IPS-18c (cell line): ENCODE measurements around the gene MPDZ.

Experiments
- H3K4me3 ChIP-seq: 2 replicates; pipeline ENCODE4 v1.7.0; 2013; ENCODE audit warnings: low read depth, mild to moderate bottlenecking, low read length, moderate library complexity; ENCODE audit not compliant: insufficient read depth
- H3K9me3 ChIP-seq: one replicate; pipeline ENCODE4 v1.6.1; 2013; ENCODE audit warnings: mild to moderate bottlenecking, low read length, moderate library complexity; ENCODE audit not compliant: control insufficient read depth, insufficient read depth

The MPDZ gene

DNA sequence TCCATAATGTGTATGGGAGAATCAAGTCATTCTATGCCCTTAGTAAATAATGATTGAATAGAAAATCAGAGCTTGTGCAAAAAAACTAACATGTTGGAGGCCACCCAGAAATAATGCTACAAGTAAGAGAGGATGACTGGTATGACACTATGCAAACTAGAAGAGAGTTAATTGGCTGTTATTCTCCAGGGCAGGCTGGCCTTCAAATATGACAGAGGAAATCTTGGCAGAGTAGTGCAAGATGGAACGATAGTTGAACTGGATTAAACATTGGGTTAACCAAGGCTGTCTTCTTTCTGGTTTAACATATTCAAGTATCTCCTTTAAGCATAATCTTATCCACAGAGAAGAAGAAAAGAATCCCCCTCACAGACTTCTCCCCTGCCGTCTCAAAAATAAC is 196.1 kb downstream of the MPDZ start:
- Histone ChIP-seq H3K9me3 (no peaks in the 10 kb centered on the region), H3K4me3 (no peak overlapping the region)

- no peak overlapping the region for H3K4me3 ChIP-seq
These were observed 196.7 kb downstream of the MPDZ start for GRCh38 chr9:13082796-13083195.

GRCh38 chr9:13078164-13078563 is 201.3 kb downstream of the MPDZ start:
- Histone ChIP-seq H3K9me3 (no peaks in the 10 kb centered on the region), H3K4me3 (no peak overlapping the region)

More at GRCh38 chr9:13082796-13083195, 196.7 kb downstream of the MPDZ start:
- no peaks in the 10 kb centered on the region for H3K9me3 ChIP-seq

GRCh38 chr9:13076616-13077015 is 202.9 kb downstream of the MPDZ start:
- H3K9me3 ChIP-seq: no peaks in the 10 kb centered on the region

GRCh38 chr9:13071921-13072320 is 207.6 kb downstream of the MPDZ start:
- no peak overlapping the region for H3K4me3 ChIP-seq
- no peaks in the 10 kb centered on the region for H3K9me3 ChIP-seq

More at GRCh38 chr9:13076616-13077015, 202.9 kb downstream of the MPDZ start:
- no peak overlapping the region for H3K4me3 ChIP-seq

- Histone ChIP-seq H3K4me3 (no peak overlapping the region), H3K9me3 (no peaks in the 10 kb centered on the region)
These were observed 208.6 kb downstream of the MPDZ start for GRCh38 chr9:13070612-13071595.

- Histone ChIP-seq H3K4me3 (no peak overlapping the region), H3K9me3 (no peaks in the 10 kb centered on the region)
These were observed 210.0 kb downstream of the MPDZ start for GRCh38 chr9:13069498-13069897.

GRCh38 chr9:13064676-13065075 is 214.8 kb downstream of the MPDZ start:
- no peak overlapping the region for H3K4me3 ChIP-seq

GRCh38 chr9:13063880-13064459 is 215.5 kb downstream of the MPDZ start:
- H3K4me3 ChIP-seq: no peak overlapping the region

More at GRCh38 chr9:13064676-13065075, 214.8 kb downstream of the MPDZ start:
- H3K9me3 ChIP-seq: no peaks in the 10 kb centered on the region

DNA sequence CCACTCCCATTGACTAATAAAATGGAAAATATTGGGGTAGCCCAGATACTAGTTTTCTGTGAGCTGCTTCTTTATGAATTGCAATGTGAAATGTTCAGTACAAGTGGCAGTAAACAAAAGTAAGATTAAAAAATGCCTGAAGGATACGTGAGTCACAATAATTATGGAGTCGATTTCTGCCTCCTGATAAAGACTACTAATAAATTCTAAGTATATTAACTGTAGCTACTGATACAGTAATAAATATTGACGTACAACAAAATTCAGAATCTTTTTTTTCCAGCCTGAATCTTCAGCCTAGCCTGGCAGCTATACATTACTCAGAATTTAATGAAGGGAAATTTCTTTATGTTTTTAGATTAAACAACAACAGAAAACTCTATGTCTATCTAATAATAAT is 218.1 kb downstream of the MPDZ start:
- H3K9me3 ChIP-seq: no peaks in the 10 kb centered on the region
- H3K4me3 ChIP-seq: no peak overlapping the region

More at GRCh38 chr9:13063880-13064459, 215.5 kb downstream of the MPDZ start:
- no peaks in the 10 kb centered on the region for H3K9me3 ChIP-seq
